ENCODE data around the gene INPPL1.
"Not testable (repeated sequence)": the region's sequence is repeated elsewhere in the genome, so short reads cannot be mapped to it uniquely, and the experiment has no call there.

INPPL1 gene, protein sequence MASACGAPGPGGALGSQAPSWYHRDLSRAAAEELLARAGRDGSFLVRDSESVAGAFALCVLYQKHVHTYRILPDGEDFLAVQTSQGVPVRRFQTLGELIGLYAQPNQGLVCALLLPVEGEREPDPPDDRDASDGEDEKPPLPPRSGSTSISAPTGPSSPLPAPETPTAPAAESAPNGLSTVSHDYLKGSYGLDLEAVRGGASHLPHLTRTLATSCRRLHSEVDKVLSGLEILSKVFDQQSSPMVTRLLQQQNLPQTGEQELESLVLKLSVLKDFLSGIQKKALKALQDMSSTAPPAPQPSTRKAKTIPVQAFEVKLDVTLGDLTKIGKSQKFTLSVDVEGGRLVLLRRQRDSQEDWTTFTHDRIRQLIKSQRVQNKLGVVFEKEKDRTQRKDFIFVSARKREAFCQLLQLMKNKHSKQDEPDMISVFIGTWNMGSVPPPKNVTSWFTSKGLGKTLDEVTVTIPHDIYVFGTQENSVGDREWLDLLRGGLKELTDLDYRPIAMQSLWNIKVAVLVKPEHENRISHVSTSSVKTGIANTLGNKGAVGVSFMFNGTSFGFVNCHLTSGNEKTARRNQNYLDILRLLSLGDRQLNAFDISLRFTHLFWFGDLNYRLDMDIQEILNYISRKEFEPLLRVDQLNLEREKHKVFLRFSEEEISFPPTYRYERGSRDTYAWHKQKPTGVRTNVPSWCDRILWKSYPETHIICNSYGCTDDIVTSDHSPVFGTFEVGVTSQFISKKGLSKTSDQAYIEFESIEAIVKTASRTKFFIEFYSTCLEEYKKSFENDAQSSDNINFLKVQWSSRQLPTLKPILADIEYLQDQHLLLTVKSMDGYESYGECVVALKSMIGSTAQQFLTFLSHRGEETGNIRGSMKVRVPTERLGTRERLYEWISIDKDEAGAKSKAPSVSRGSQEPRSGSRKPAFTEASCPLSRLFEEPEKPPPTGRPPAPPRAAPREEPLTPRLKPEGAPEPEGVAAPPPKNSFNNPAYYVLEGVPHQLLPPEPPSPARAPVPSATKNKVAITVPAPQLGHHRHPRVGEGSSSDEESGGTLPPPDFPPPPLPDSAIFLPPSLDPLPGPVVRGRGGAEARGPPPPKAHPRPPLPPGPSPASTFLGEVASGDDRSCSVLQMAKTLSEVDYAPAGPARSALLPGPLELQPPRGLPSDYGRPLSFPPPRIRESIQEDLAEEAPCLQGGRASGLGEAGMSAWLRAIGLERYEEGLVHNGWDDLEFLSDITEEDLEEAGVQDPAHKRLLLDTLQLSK

DNA sequence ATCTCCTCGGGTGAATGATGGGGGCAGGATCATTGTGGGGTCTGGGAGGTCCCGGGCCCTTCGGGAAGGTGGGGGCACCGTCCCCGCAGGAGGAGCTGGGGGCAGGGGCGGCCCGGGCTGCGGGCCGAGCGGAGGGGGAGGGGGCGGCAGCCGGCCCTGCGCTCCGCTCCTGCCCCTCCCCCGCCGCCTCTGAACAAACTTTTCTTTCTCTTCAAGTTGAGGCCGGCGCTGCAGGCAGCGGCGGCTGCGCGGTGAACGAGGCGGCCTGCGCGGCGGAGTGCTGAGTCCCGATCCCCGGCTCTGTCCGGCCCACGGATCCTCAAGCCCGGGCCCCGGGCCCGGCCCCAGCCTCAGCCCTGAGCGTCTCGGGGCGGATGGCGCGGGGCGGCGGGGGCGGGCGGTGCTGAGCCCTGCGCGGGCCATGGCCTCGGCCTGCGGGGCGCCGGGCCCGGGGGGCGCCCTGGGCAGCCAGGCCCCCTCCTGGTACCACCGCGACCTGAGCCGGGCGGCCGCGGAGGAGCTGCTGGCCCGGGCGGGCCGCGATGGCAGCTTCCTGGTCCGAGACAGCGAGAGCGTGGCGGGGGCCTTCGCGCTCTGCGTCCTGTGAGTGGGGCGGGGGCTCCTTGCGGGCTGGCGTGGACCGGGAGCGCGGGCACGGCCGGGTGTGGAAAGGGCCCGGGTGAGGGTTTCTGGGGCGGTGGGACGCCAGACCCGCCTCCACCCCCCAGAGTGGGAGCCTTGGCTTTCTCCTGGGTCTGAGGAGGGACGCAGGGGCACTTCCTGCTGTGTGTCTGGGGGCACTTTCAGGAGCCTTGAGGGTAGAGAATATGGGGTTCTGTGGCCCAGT is at the start of gene INPPL1:
TSS of gene INPPL1 (plus strand) at position 204 of the 847 bp plus-strand sequence. CDS start at position 422, 218 bp downstream.
- peak within 1 kb of the TSS; percentile 98 for H3K4me3 ChIP-seq (ENCODE audit: low read depth, low read length)
- DNase-seq (ENCODE audit: low read depth): no peak

DNA sequence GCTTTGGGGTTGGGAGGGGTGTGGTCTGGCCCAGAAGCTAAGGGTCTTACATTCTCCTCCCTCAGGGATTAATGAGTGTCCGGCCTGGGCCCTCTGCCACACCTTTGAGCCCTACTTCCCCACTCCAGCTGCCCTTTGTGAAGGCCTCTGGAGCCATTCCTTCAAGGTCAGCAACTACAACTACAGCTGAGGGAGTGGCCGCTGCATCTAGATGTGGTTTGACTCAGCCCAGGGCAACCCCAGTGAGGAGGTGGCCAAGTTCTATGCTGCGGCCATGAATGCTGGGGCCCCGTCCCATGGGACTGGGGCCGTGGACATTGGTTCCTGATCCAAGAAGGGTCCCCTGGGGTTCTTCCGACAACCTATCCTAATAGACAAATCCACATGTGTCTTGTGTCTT is 46.9 kb upstream of the INPPL1 start:
- no peak overlapping the region for H3K4me3 ChIP-seq (ENCODE audit: low read depth, low read length)
- no peak for DNase-seq (ENCODE audit: low read depth)

DNA sequence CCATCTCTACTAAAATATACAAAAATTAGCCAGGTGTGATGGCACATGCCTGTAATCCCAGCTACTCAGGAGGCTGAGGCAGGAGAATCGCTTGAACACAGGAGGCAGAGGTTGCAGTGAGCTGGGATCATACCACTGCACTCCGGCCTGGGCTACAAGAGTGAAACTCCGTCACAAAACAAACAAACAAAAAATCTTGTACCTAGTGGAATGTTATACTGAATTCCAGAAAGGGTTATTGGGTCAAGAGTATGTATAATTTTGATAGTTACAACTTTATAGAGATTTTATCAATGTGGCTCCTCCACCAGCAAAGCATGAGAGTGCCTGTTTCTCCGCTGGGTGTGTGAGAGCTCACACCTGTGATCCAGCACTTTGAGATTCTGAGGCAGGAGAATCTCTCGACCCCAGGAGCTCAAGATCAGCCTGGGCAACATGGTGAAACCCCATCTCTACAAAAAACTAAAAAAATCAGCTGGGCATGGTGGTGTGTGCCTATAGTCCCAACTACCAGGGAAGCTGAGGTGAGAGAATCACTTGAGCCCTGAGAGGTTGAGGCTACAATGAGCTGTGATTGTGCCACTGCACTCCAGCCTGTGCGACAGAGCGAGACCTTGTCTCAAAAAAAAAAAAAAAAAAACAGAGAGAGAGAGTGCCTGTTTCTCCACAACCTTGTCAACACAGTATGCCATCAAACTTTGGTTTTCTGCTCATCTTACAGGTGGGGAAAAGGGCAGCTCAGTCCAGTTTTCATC is 45.3 kb upstream of the INPPL1 start:
- no peak overlapping the region for H3K4me3 ChIP-seq (ENCODE audit: low read depth, low read length)
- DNase-seq (ENCODE audit: low read depth): no peak

DNA sequence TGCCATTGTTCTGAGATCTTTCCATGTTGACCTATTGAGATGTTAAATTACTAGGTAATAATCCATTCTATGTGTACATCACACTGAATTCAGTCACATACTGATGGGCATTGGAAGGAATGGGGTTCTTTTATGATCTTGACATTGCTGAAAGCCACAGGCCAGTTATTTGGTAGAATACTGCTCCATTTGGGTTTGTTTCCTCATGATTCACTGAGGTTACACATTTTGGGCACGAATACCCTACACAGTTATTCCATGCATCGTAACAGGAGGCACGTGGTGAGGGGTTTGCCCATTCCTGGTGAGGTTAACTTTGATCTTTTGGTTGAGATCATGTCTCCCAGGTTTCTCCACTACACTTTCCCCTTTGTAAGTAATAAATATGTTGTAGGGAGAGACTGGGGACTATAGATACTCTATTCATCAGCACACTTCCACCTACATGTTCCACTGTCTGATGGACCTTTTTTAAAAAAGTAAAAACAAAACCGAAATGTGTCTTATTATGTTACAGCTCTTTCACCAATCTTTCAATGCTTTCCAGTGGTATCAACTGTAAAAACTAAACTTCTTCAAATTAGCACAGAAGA is 44.7 kb upstream of the INPPL1 start:
- H3K4me3 ChIP-seq (ENCODE audit: low read depth, low read length): no peak overlapping the region
- DNase-seq (ENCODE audit: low read depth): no peak

DNA sequence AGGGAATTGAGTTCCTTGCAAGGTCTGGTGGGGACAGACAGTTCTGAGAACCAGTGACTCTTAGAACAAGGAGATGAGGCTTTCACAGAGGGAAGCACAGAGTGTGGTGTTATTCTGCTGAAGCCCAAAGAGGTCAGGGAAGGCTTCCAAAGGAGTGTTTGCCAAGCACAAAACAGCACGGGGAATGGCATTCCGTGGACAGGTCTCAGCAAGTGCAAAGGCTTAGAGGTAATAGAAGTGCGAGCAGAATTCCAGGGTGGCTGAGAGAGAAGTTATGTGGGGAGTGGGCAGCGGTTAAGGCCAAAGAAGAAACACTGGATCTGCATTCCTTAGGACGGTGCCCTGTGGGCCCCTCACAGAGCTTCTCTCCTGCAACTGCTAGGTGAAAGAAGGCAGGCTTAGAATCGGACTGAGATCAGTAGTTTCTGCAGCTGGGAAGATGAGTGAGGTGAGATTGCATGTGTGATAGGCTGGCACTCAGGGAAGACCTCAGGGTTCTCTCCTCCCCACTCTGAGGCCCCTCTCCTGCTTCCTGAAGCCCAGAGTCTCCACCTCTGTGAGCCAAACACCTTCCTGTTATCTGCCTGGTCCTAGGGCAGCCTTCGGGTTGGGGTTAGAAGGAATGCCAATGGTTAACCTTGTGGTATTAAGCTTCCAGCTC is 43.5 kb upstream of the INPPL1 start:
- not testable (repeated sequence) for DNase-seq (ENCODE audit: low read depth)

DNA sequence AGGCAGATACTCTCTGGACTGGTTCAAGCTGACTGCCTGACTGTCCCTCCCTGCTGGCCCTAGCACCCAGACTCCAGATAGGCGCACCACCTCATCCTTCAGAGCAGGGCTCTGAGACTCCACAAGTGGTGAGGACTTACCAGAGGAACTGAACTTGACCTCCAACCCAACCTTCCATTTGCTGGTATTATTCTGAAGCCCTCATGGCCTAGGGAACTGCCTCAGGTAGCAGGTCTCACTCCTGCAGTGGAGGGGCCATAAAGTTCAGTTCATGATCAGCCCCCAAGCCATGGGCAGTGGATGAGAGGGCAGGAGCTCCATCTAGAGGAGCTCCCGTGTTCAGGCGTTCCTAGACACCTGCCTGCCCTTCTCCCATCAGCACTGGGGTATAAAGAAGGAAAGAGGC is 43.0 kb upstream of the INPPL1 start:
- DNase-seq (ENCODE audit: low read depth): not testable (repeated sequence)

More for the DNA sequence above, 43.5 kb upstream of the INPPL1 start:
- not testable (repeated sequence) for H3K4me3 ChIP-seq (ENCODE audit: low read depth, low read length)

DNA sequence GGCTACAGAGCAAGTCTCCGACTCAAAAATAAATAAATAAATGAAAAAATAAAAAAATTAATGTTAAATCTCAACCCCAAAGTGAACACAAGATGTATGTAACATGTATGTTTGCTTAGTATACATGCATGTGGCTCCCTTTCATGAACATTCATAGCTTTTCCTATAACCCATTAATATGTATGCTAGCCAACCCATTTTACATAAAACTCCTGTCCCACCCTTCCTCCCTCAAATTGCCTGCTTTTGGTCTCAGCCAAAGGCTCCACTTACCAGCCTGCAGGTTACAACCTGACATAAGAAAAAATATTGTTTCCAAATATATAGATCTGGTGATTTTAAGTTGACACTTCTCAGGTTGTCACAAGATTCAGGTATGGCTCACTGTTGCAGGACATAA is 36.3 kb upstream of the INPPL1 start:
- no peak for DNase-seq (ENCODE audit: low read depth)

More for the DNA sequence above, 43.0 kb upstream of the INPPL1 start:
- H3K4me3 ChIP-seq (ENCODE audit: low read depth, low read length): not testable (repeated sequence)

DNA sequence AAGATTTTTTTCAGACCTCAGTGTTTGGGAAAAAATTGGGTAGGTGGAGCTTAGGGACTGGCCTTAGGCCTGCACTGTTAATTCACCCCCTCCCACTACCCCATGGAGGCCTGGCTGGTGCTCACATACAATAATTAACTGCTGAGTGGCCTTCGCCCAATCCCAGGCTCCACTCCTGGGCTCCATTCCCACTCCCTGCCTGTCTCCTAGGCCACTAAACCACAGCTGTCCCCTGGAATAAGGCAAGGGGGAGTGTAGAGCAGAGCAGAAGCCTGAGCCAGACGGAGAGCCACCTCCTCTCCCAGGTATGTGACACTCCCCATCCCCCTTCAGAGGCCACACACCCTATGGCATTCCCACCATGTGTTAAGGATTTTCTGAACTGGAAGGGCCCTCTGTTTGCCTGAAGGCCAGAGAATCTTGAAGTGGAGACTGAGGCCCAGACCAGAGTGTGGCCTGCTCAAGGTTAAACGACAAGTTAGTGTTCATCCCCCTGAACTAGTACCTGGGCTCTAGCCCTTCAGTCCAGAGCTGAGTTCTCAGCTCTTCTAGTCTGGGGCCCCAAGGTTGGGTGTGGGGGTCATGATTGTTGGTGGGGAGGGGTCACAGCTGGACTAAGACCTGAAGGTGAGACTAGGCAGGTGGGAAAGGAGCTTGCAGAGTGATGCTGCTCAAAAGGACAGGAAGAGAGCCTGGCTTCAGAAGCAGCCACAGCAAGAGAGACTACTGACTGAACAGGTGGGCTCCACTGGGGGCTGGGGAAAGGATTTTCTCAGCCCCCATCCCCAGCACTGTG is 34.9 kb upstream of the INPPL1 start:
- no peak overlapping the region for H3K4me3 ChIP-seq (ENCODE audit: low read depth, low read length)
- no peak for DNase-seq (ENCODE audit: low read depth)

More for the DNA sequence above, 36.3 kb upstream of the INPPL1 start:
- H3K4me3 ChIP-seq (ENCODE audit: low read depth, low read length): no peak overlapping the region

DNA sequence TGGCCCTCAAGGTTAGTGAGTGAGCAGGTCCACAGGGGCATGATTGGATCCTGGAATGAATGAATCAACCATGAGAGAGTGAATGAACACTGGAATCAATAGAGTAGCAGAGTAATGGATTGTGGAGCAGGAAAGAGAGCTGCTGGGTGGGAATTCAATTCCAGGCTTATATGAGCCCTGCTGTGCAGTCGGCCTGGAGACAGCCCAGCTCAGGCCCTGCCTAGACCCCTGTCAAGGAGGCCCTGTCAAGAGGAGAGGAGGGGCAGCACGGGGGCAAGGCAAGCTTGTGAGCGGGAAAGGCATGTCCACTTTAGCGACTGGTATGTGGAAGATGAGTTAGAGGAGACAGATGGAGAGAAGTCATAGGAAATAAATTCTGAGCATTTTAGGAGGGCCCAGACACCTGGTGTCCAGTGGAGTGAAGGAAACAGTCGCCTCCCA is 33.9 kb upstream of the INPPL1 start:
- DNase-seq (ENCODE audit: low read depth): no peak
- no peak overlapping the region for H3K4me3 ChIP-seq (ENCODE audit: low read depth, low read length)

DNA sequence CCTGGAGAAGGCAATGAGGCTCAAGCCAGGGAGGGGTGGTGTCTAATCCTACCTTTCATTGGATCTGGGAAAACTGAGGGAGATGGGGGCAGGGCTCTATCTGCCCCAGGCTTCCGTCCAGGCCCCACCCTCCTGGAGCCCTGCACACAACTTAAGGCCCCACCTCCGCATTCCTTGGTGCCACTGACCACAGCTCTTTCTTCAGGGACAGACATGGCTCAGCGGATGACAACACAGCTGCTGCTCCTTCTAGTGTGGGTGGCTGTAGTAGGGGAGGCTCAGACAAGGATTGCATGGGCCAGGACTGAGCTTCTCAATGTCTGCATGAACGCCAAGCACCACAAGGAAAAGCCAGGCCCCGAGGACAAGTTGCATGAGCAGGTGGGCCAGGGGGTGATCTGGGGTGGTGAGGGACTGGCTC is 32.6 kb upstream of the INPPL1 start, which contains the start of gene FOLR1:
TSS of gene FOLR1 (plus strand) at position 180 of the 421 bp plus-strand sequence. CDS start at position 214, 34 bp downstream.
- H3K4me3 ChIP-seq (ENCODE audit: low read depth, low read length): no peak within 1 kb of the TSS
- DNase-seq (ENCODE audit: low read depth): no peak

DNA sequence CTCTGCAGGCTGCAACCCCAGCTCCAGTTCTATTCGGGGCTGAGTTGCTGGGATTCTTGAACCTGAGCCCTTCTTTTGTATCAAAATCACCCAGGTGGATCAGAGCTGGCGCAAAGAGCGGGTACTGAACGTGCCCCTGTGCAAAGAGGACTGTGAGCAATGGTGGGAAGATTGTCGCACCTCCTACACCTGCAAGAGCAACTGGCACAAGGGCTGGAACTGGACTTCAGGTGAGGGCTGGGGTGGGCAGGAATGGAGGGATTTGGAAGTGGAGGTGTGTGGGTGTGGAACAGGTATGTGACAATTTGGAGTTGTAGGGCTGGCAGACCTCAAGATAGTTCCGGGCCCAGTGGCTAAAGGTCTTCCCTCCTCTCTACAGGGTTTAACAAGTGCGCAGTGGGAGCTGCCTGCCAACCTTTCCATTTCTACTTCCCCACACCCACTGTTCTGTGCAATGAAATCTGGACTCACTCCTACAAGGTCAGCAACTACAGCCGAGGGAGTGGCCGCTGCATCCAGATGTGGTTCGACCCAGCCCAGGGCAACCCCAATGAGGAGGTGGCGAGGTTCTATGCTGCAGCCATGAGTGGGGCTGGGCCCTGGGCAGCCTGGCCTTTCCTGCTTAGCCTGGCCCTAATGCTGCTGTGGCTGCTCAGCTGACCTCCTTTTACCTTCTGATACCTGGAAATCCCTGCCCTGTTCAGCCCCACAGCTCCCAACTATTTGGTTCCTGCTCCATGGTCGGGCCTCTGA is 28.9 kb upstream of the INPPL1 start:
- DNase-seq (ENCODE audit: low read depth): no peak
- no peak overlapping the region for H3K4me3 ChIP-seq (ENCODE audit: low read depth, low read length)

DNA sequence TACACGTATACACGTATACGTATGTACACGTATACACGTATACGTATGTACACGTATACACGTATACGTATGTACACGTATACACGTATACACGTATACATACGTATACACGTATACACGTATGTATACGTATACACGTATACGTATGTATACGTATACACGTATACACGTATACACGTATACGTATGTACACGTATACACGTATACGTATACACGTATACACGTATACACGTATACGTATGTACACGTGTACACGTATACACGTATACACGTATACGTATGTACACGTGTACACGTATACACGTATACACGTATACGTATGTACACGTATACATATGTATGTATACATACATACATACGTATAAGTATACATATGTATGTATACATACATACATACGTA is 23.1 kb upstream of the INPPL1 start:
- H3K4me3 ChIP-seq (ENCODE audit: low read depth, low read length); DNase-seq (ENCODE audit: low read depth): not testable (repeated sequence)

DNA sequence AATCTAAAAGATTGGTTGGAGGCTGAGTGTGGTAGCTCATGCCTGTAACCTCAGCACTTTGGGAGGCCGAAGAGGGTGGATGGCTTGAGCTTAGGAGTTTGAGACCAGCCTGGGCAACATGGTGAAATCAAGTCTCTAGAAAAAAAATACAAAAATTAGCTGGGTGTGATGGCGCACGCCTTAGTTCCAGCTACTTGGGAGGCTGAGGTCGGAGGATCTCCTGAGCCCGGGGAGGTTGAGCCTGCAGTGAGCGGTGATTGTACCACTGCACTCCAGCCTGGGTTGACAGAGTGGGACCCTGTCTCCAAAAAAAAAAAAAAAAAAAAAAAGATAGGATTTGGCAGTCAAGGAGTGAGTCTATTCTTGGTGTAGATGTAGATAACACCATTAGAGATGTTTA is 22.0 kb upstream of the INPPL1 start:
- H3K4me3 ChIP-seq (ENCODE audit: low read depth, low read length): no peak overlapping the region
- no peak for DNase-seq (ENCODE audit: low read depth)

DNA sequence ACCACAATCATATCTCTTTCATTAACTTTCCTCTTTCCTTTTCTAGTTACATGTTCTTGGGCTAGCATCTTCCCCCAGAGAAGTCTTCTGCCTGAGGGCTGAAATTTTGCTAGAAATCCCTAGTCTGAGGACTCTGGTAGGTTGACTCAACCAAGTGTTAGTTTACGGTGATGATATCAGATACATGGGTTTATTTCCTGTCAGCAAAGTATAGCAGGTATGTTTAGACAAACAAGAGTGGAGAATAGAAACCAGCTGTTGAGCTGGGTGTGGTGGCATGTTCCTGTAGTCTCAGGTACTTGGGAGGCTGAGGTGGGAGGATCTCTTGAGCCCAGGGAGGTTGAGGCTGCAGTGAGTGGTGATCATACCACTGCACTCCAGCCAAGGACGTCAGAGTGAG is 21.4 kb upstream of the INPPL1 start:
- H3K4me3 ChIP-seq (ENCODE audit: low read depth, low read length): no peak overlapping the region
- no peak for DNase-seq (ENCODE audit: low read depth)

DNA sequence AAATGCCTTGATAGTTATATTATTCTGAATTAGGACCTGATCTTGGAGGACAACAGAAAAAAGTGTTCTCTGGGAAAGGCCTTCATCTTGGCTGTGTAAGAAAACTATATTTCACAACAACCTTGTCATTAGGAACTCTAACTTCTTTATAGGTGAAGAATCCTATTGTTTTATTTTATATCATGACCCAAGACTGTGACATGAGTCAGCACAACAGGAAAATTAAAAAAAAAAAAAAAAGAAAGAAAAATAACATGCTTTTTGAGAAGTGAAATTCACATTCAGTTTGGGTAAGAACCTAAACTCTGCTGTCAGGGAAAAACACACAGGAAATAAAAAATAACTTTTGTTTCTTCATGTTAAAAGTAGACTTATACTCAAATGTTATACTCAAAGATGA is 19.7 kb upstream of the INPPL1 start:
- no peak for DNase-seq (ENCODE audit: low read depth)
- H3K4me3 ChIP-seq (ENCODE audit: low read depth, low read length): no peak overlapping the region

DNA sequence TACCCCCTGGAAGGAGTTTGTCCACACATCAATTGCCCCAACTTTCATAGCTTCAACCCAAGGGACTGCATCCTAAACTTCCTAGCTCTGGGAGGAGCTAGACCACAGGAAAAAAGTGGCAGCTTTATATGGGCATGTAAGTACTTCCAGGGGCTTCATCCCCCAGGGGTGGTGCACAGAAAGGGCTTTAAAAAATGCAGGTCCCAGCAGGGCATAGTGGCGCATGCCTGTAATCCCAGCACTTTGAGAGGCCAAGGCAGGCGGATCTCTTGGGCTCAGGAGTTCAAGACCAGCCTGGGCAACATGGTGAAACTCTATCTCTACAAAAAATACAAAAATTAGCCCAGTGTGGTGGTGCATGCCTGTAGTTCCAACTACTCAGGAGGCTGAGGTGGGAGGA is 17.8 kb upstream of the INPPL1 start:
- not testable (repeated sequence) for H3K4me3 ChIP-seq (ENCODE audit: low read depth, low read length); DNase-seq (ENCODE audit: low read depth)
